ENCODE results near the gene SERPINF2. TPM values are rescaled to one million over a fixed set of nuclear protein-coding genes. Genes with fewer than 3 reads are reported as not detected.
A peak's percentile ranks its signal among the peaks of the same experiment; 100 is the strongest.

SERPINF2 gene
- total RNA-seq, 1 donor from 2014 or later, result 74.5 TPM

DNA sequence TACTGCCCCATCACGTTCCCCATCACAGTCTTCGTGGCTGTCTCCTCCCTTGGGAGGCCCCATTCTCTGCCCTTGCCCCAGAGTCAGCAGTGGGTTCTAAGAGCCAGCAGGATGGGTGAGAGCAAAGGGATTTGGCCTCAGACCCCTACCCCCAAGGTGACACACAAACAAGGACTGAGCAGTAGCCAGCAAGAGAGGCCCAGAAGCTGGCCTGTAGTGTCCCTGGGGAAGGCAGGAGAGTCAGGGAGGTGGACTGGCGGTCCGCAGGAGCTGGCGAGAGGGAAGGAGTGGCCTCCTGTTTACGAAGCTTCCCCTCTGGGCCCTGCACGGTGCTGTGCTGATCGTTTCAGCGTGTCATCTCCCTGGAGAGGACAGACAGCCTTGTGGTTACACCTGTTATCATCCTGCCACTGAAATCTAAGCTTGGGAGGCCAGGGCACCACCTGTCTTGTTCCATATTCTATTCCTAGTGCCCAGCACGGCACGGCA, 9.8 kb upstream of the SERPINF2 start:
- Mint-ChIP-seq H3K9me3 (ENCODE audit: low read depth) (no peaks in the 10 kb centered on the region), H3K4me3 (ENCODE audit: low read depth) (no peak overlapping the region), H3K27ac (no peak overlapping the region), H3K27me3 (no peaks in the 10 kb centered on the region), H3K36me3 (ENCODE audit: insufficient read depth) (peaks cover 4% of the 10 kb centered on the region), H3K4me1 (ENCODE audit: low read depth) (peaks cover 22% of the 10 kb centered on the region)
- DNase-seq (ENCODE audit: low spot score, unreplicated experiment), result no peak
- TF ChIP-seq, protein P1, sequence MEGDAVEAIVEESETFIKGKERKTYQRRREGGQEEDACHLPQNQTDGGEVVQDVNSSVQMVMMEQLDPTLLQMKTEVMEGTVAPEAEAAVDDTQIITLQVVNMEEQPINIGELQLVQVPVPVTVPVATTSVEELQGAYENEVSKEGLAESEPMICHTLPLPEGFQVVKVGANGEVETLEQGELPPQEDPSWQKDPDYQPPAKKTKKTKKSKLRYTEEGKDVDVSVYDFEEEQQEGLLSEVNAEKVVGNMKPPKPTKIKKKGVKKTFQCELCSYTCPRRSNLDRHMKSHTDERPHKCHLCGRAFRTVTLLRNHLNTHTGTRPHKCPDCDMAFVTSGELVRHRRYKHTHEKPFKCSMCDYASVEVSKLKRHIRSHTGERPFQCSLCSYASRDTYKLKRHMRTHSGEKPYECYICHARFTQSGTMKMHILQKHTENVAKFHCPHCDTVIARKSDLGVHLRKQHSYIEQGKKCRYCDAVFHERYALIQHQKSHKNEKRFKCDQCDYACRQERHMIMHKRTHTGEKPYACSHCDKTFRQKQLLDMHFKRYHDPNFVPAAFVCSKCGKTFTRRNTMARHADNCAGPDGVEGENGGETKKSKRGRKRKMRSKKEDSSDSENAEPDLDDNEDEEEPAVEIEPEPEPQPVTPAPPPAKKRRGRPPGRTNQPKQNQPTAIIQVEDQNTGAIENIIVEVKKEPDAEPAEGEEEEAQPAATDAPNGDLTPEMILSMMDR (IDR thresholded peaks at IDR 0.05; ENCODE audit: unreplicated experiment), result no peak

DNA sequence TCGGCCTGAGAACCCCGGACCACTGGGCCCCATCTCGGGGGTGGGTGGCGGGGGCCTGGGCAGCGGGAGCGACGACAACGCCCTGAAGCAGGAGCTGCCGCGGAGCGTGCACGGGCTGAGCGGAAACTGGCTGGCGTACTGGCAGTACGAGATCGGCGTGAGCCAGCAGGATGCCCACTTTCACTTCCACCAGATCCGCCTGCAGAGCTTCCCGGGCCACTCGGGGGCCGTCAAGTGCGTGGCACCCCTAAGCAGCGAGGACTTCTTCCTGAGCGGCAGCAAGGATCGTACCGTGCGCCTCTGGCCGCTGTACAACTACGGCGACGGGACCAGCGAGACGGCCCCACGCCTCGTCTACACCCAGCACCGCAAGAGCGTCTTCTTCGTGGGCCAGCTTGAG, 8.9 kb upstream of the SERPINF2 start:
- no peaks in the 10 kb centered on the region for H3K27me3 Mint-ChIP-seq
- H3K36me3 Mint-ChIP-seq (ENCODE audit: insufficient read depth), result peaks cover 4% of the 10 kb centered on the region
- H3K27ac Mint-ChIP-seq, result no peak overlapping the region
- TF ChIP-seq, protein P1 (IDR thresholded peaks at IDR 0.05; ENCODE audit: unreplicated experiment), result no peak
- no peak overlapping the region for H3K4me3 Mint-ChIP-seq (ENCODE audit: low read depth)
- H3K4me1 Mint-ChIP-seq (ENCODE audit: low read depth), result peaks cover 25% of the 10 kb centered on the region
- no peak for DNase-seq (ENCODE audit: low spot score, unreplicated experiment)
- H3K9me3 Mint-ChIP-seq (ENCODE audit: low read depth), result no peaks in the 10 kb centered on the region

DNA sequence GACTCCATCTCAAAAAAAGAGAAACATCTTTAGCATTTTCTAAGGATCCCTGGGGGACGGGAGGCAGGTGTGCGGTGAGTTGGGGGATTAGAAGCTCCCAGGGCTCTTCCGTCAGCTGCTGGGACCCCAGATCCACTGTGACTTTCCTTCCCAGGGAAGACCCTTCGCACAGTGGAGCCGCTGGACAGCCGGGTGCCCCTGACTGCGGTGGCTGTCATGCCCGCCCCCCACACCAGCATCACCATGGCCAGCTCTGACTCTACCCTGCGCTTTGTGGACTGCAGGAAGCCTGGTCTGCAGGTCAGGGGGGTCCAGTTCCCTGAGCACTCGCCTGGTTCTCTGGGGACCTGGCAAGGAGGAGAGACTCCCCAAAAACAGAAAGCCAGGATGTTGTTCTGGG, 7.3 kb upstream of the SERPINF2 start:
- TF ChIP-seq, protein P1 (IDR thresholded peaks at IDR 0.05; ENCODE audit: unreplicated experiment), result no peak
- no peaks in the 10 kb centered on the region for H3K27me3 Mint-ChIP-seq
- peaks cover 25% of the 10 kb centered on the region for H3K4me1 Mint-ChIP-seq (ENCODE audit: low read depth)
- peak overlapping the region; percentile 50 for H3K27ac Mint-ChIP-seq
- DNase-seq (ENCODE audit: low spot score, unreplicated experiment), result no peak
- no peaks in the 10 kb centered on the region for H3K9me3 Mint-ChIP-seq (ENCODE audit: low read depth)
- no peak overlapping the region for H3K4me3 Mint-ChIP-seq (ENCODE audit: low read depth)
- H3K36me3 Mint-ChIP-seq (ENCODE audit: insufficient read depth), result peaks cover 4% of the 10 kb centered on the region

DNA sequence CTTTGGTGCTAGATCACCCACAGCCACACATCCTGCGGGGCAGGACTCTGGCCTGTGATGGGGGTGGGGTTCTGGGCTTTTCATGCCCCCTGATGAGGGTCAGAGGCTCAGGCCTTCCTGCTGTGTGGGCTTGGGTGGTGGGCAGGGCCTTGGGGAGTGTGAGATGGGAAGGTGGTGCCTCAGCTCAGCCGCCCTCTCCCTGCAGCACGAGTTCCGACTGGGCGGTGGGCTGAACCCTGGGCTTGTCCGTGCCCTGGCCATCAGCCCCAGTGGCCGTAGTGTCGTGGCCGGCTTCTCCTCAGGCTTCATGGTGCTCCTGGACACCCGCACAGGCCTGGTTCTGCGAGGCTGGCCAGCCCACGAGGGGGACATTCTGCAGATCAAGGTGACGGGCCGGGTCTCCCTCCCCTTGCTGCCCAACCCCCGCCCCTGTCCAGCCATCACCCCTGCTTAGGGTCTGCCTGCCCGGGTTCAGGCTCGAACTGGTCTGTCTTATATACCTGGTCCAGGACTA, 6.8 kb upstream of the SERPINF2 start:
- Mint-ChIP-seq H3K4me1 (ENCODE audit: low read depth) (peaks cover 25% of the 10 kb centered on the region), H3K27ac (peak overlapping the region; percentile 92), H3K27me3 (no peaks in the 10 kb centered on the region), H3K9me3 (ENCODE audit: low read depth) (no peaks in the 10 kb centered on the region), H3K4me3 (ENCODE audit: low read depth) (no peak overlapping the region), H3K36me3 (ENCODE audit: insufficient read depth) (peaks cover 4% of the 10 kb centered on the region)
- TF ChIP-seq, protein P1 (IDR thresholded peaks at IDR 0.05; ENCODE audit: unreplicated experiment), result no peak
- no peak for DNase-seq (ENCODE audit: low spot score, unreplicated experiment)

DNA sequence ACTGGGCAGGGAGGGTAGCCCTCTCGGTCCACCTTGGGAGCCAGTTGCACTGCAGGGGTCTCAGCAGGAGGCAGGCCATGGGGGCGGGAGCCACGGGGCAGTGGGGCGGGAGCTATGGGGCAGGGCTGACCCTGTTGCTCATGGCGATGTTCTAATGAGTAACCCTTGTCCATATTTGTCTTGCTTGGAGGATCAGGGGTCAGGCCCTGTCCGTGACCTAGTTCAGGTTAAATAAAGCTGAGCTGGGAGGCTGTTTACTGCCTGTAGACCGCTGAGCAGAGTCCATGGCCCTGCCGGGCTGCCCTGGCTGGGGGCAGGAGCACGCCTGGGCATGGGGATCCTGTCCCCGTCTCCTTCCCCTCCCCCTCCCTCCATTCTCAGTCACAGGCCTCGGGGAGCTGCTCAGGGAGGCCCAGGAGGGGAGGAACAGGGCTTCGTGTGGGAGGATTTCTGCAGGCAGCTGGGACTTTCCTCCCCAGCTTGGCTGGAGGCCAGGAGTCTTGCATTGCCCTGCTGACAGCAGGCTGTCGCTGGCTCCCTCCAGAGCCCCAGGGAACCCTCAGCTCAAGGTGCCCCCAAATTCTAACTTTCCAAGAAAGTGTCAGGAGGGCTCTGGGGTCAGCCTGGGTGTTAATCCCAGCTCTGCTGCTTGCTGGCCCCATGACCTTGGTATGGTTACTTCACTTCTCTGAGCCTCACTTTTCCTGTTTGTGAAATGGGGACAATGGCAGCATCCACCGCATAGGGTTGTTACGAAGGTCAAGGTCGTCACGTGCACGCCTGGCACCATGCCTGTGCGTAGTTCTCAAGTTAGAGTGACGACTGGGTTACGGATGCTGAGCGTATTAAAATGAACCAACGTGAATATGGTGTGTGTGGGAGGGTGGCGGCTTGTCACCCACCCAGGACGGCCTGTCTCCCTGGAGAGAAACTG, 6.1 kb upstream of the SERPINF2 start:
- Mint-ChIP-seq H3K4me3 (ENCODE audit: low read depth) (peak overlapping the region; percentile 52), H3K27ac (peak overlapping the region; percentile 92), H3K27me3 (no peaks in the 10 kb centered on the region), H3K9me3 (ENCODE audit: low read depth) (no peaks in the 10 kb centered on the region), H3K4me1 (ENCODE audit: low read depth) (peaks cover 25% of the 10 kb centered on the region), H3K36me3 (ENCODE audit: insufficient read depth) (peaks cover 4% of the 10 kb centered on the region)
- DNase-seq (ENCODE audit: low spot score, unreplicated experiment), result no peak
- TF ChIP-seq, protein P1 (IDR thresholded peaks at IDR 0.05; ENCODE audit: unreplicated experiment), result no peak

Measured in progenitor cell of endocrine pancreas (in vitro differentiated cells).